ENCODE data around the gene KDM4D. TPM values are rescaled to one million over a fixed set of nuclear protein-coding genes. Genes with fewer than 3 reads are reported as not detected.

Gene KDM4D
- polyA plus RNA-seq, 1 experiment: 1.1 TPM

GRCh38 chr11:94956963-94957362 lies 16.5 kb upstream of the KDM4D start:
- ChIA-PET CTCF (interaction anchor here (0.7 kb wide), 1 partner anchor 1513 kb away, joined by 3 read pairs; no protein-coding TSS in a partner anchor), POLR2A (no interaction called here)
- no peak for TF ChIP-seq CTCF (IDR thresholded peaks at IDR 0.05; ENCODE audit: insufficient read depth, low read depth, low read length)
- no peak overlapping the region for H3K4me3 ChIP-seq (ENCODE audit: low read depth, low read length)
- DNase-seq (ENCODE audit: low read depth): no peak
- H3K36me3 ChIP-seq (ENCODE audit: control insufficient read depth, insufficient read depth, low read length): no peaks in the 10 kb centered on the region
- H3K27me3 ChIP-seq (ENCODE audit: control insufficient read depth, insufficient read depth, low read length): no peaks in the 10 kb centered on the region

- no peak for DNase-seq (ENCODE audit: low read depth)
- Histone ChIP-seq H3K4me3 (ENCODE audit: low read depth, low read length) (no peak overlapping the region), H3K36me3 (ENCODE audit: control insufficient read depth, insufficient read depth, low read length) (no peaks in the 10 kb centered on the region; the same call in 1 of the 2 replicates), H3K27me3 (ENCODE audit: control insufficient read depth, insufficient read depth, low read length) (no peaks in the 10 kb centered on the region)
- no peak for TF ChIP-seq CTCF (IDR thresholded peaks at IDR 0.05; ENCODE audit: insufficient read depth, low read depth, low read length)
- ChIA-PET POLR2A (no interaction called here), CTCF (interaction anchor here (0.6 to 1.7 kb wide), 5 partner anchors 10 to 1439 kb away, joined by 3 to 7 read pairs (median 4); no protein-coding TSS in a partner anchor)
Observed at GRCh38 chr11:94958121-94958696, 15.3 kb upstream of the KDM4D start.

- H3K36me3 ChIP-seq (ENCODE audit: control insufficient read depth, insufficient read depth, low read length): peaks cover 2% of the 10 kb centered on the region
- no peak for DNase-seq (ENCODE audit: low read depth)
- no peaks in the 10 kb centered on the region for H3K27me3 ChIP-seq (ENCODE audit: control insufficient read depth, insufficient read depth, low read length)
- CTCF ChIA-PET: interaction anchor here (0.8 to 1.7 kb wide), 4 partner anchors 10 to 336 kb away, joined by 3 to 7 read pairs (median 4); no protein-coding TSS in a partner anchor
- POLR2A ChIA-PET: no interaction called here
- no peak overlapping the region for H3K4me3 ChIP-seq (ENCODE audit: low read depth, low read length)
- TF ChIP-seq CTCF (IDR thresholded peaks at IDR 0.05; ENCODE audit: insufficient read depth, low read depth, low read length): no peak
Observed at GRCh38 chr11:94959179-94959578, 14.3 kb upstream of the KDM4D start.

GRCh38 chr11:94960488-94960887 lies 13.0 kb upstream of the KDM4D start:
- no peak for TF ChIP-seq CTCF (IDR thresholded peaks at IDR 0.05; ENCODE audit: insufficient read depth, low read depth, low read length)
- POLR2A ChIA-PET: no interaction called here
- CTCF ChIA-PET: interaction anchor here (0.6 to 1.5 kb wide), 3 partner anchors 9 to 51 kb away, joined by 4 read pairs; no protein-coding TSS in a partner anchor
- H3K4me3 ChIP-seq (ENCODE audit: low read depth, low read length): no peak overlapping the region
- no peak for DNase-seq (ENCODE audit: low read depth)
- H3K27me3 ChIP-seq (ENCODE audit: control insufficient read depth, insufficient read depth, low read length): no peaks in the 10 kb centered on the region
- H3K36me3 ChIP-seq (ENCODE audit: control insufficient read depth, insufficient read depth, low read length): peaks cover 9% of the 10 kb centered on the region

GRCh38 chr11:94961255-94961654 lies 12.3 kb upstream of the KDM4D start:
- Histone ChIP-seq H3K4me3 (ENCODE audit: low read depth, low read length) (no peak overlapping the region), H3K27me3 (ENCODE audit: control insufficient read depth, insufficient read depth, low read length) (no peaks in the 10 kb centered on the region), H3K36me3 (ENCODE audit: control insufficient read depth, insufficient read depth, low read length) (peaks cover 14% of the 10 kb centered on the region)
- no peak for DNase-seq (ENCODE audit: low read depth)
- TF ChIP-seq CTCF (IDR thresholded peaks at IDR 0.05; ENCODE audit: insufficient read depth, low read depth, low read length): no peak
- ChIA-PET POLR2A (no interaction called here), CTCF (interaction anchor here (1.5 kb wide), 1 partner anchor 52 kb away, joined by 4 read pairs; no protein-coding TSS in a partner anchor)
